PFSK-1 (cell line): ENCODE data around the gene GNGT2.

Source experiments
- FOXP2 ChIP-seq: optimal IDR thresholded peaks from 2 replicates; pipeline ENCODE3; 2011; ENCODE audit warnings: borderline replicate concordance, control low read depth, inconsistent platforms; ENCODE audit not compliant: insufficient read depth; ENCODE audit errors: extremely low read length, extremely low read depth
- POLR2AphosphoS5 ChIP-seq: IDR thresholded peaks from 2 replicates; pipeline ENCODE4 v1.6.1; 2012; ENCODE audit warnings: low read depth, mild to moderate bottlenecking, control low read depth, low read length, moderate library complexity
- REST ChIP-seq, 2 experiments: IDR thresholded peaks; 2 replicates each; pipeline versions ENCODE4 v1.6.1 to v1.8.0; 2011 to 2012; ENCODE audit warnings: low read depth in 2 of 2, low read length in 2 of 2, control low read depth in 1 of 2, inconsistent platforms in 1 of 2, mild to moderate bottlenecking in 1 of 2, moderate library complexity in 1 of 2; ENCODE audit not compliant: insufficient read depth in 1 of 2
- SIN3A ChIP-seq: IDR thresholded peaks from 2 replicates; pipeline ENCODE4 v1.6.1; 2012; ENCODE audit warnings: mild to moderate bottlenecking, low read length, moderate library complexity, borderline replicate concordance; ENCODE audit not compliant: insufficient read depth
- TAF1 ChIP-seq: IDR thresholded peaks from 2 replicates; pipeline ENCODE4 v1.6.1; 2012; ENCODE audit warnings: low read length, control low read depth, borderline replicate concordance; ENCODE audit not compliant: insufficient read depth

The GNGT2 gene

GRCh38 chr17:49193513-49194296 lies 16.7 kb downstream of the GNGT2 start:
- TF ChIP-seq REST (IDR thresholded peaks at IDR 0.05; ENCODE audit: insufficient read depth in 1 of 2, low read depth in 2 of 2, low read length in 2 of 2) (no peak), TAF1 (no peak), SIN3A (no peak), POLR2AphosphoS5 (no peak), FOXP2 (no peak)

- TF ChIP-seq FOXP2 (peak; percentile 76), REST (IDR thresholded peaks at IDR 0.05; ENCODE audit: insufficient read depth in 1 of 2, low read depth in 2 of 2, low read length in 2 of 2) (0 out of 4 replicates have a peak, but pooled peaks have one; percentile 11 to 56), SIN3A (peak; percentile 58; the same call in 1 of the 2 replicates), TAF1 (peak; percentile 56; the same call in 1 of the 2 replicates), POLR2AphosphoS5 (no peak)
These were observed 18.2 kb downstream of the GNGT2 start for GRCh38 chr17:49191917-49192741.

- TF ChIP-seq TAF1 = 0 out of 2 replicates have a peak, but pooled peaks have one; percentile 18
- TF ChIP-seq REST (IDR thresholded peaks at IDR 0.05; ENCODE audit: insufficient read depth in 1 of 2, low read depth in 2 of 2, low read length in 2 of 2) = no peak
These were observed 18.9 kb downstream of the GNGT2 start for GRCh38 chr17:49191409-49191916.

- no peak for TF ChIP-seq POLR2AphosphoS5
- no peak for TF ChIP-seq REST (IDR thresholded peaks at IDR 0.05; ENCODE audit: insufficient read depth in 1 of 2, low read depth in 2 of 2, low read length in 2 of 2)
- TF ChIP-seq SIN3A = no peak
- no peak for TF ChIP-seq TAF1
- TF ChIP-seq FOXP2 = no peak
These were observed 19.4 kb downstream of the GNGT2 start for GRCh38 chr17:49190932-49191331.
